Activated CD4-positive, alpha-beta memory T cell treated with anti-CD3 and anti-CD28 coated beads for 36 hours (primary cell): ENCODE data around the gene PPP2CA. TPM values are rescaled to one million over a fixed set of nuclear protein-coding genes. Genes with fewer than 3 reads are reported as not detected.
"Not testable (repeated sequence)": the region's sequence is repeated elsewhere in the genome, so short reads cannot be mapped to it uniquely, and the experiment has no call there.

Source experiments
- CTCF ChIA-PET: fragments of 350-600 bp; sonication (Branson Sonifier 250); formaldehyde crosslinking; loops from one replicate; lab custom pipeline; 2021; ENCODE audit warnings: antibody characterized with exemption, inconsistent platforms; lab: Charles Lee
- POLR2A ChIA-PET: fragments of 350-600 bp; sonication (Branson Sonifier 250); formaldehyde crosslinking; loops from one replicate; lab custom pipeline; 2021; ENCODE audit warnings: antibody characterized with exemption; lab: Charles Lee
- DNase-seq: peaks from one replicate; pipeline ENCODE4 v3.0.0-alpha.2; 2020
- H3K27ac Mint-ChIP-seq: one replicate; pipeline ENCODE4 v1.8.0; 2021; ENCODE audit warnings: mixed read lengths
- H3K27me3 Mint-ChIP-seq: one replicate; pipeline ENCODE4 v1.8.0; 2021; ENCODE audit warnings: mixed read lengths
- H3K36me3 Mint-ChIP-seq: one replicate; pipeline ENCODE4 v1.8.0; 2021; ENCODE audit warnings: mixed read lengths
- H3K4me1 Mint-ChIP-seq: one replicate; pipeline ENCODE4 v1.8.0; 2021; ENCODE audit warnings: low read depth, mixed read lengths
- H3K4me3 Mint-ChIP-seq: one replicate; pipeline ENCODE4 v1.8.0; 2021; ENCODE audit warnings: mild to moderate bottlenecking, mixed read lengths
- H3K9me3 Mint-ChIP-seq: one replicate; pipeline ENCODE4 v1.8.0; 2021; ENCODE audit warnings: mixed read lengths
- intact Hi-C: fragments of 100-400 bp; cut with micrococcal nuclease; formaldehyde crosslinking; loops from one replicate; pipeline ENCODE4 v1.15.1; 2023
- total RNA-seq, 2 experiments: library from RNA; stranded (reverse); gene quantifications; one replicate each; pipeline ENCODE4 v1.2.3, GENCODE V29; 2021

PPP2CA gene
- total RNA-seq, 2 experiments from 2014 or later = 144 to 164 TPM

- peaks cover 58% of the 10 kb centered on the region for H3K36me3 Mint-ChIP-seq
- CTCF ChIA-PET = interaction anchor here (0.7 to 5.0 kb wide), 4 partner anchors 15 to 122 kb away, joined by 3 to 24 read pairs (median 13); no protein-coding TSS in a partner anchor
- H3K4me3 Mint-ChIP-seq = no peak overlapping the region
- intact Hi-C loops = no loop called here
- DNase-seq = no peak
- H3K27me3 Mint-ChIP-seq = no peaks in the 10 kb centered on the region
- POLR2A ChIA-PET = interaction anchor here (1.0 to 2.7 kb wide), 5 partner anchors 11 to 117 kb away, joined by 3 to 11 read pairs (median 4); no protein-coding TSS in a partner anchor
- peaks cover 35% of the 10 kb centered on the region for H3K4me1 Mint-ChIP-seq
- H3K27ac Mint-ChIP-seq = peak overlapping the region; percentile 72
- H3K9me3 Mint-ChIP-seq = peaks cover 5% of the 10 kb centered on the region
Measured at GRCh38 chr5:134161513-134162395, 64.1 kb downstream of the PPP2CA start.

GRCh38 chr5:134153657-134154056 lies 72.2 kb downstream of the PPP2CA start:
- Mint-ChIP-seq H3K36me3 (peaks cover 52% of the 10 kb centered on the region), H3K27ac (peak overlapping the region; percentile 52)

GRCh38 chr5:134153241-134153640 lies 72.6 kb downstream of the PPP2CA start:
- POLR2A ChIA-PET = interaction anchor here (1.1 to 2.0 kb wide), 2 partner anchors 23 to 24 kb away, joined by 3 to 10 read pairs; no protein-coding TSS in a partner anchor
- Mint-ChIP-seq H3K36me3 (peaks cover 49% of the 10 kb centered on the region), H3K4me3 (no peak overlapping the region), H3K9me3 (no peaks in the 10 kb centered on the region), H3K4me1 (peaks cover 57% of the 10 kb centered on the region), H3K27me3 (no peaks in the 10 kb centered on the region), H3K27ac (peak overlapping the region; percentile 52)
- DNase-seq = no peak
- CTCF ChIA-PET = interaction anchor here (1.2 to 28.4 kb wide), 9 partner anchors 8 to 258 kb away, joined by 3 to 981 read pairs (median 4); partner anchors contain the start of gene CDKN2AIPNL
- intact Hi-C loops = no loop called here

More at GRCh38 chr5:134153657-134154056, 72.2 kb downstream of the PPP2CA start:
- Mint-ChIP-seq H3K4me3 (no peak overlapping the region), H3K27me3 (no peaks in the 10 kb centered on the region), H3K4me1 (peaks cover 58% of the 10 kb centered on the region), H3K9me3 (no peaks in the 10 kb centered on the region)
- intact Hi-C loops = no loop called here
- DNase-seq = no peak
- ChIA-PET CTCF (interaction anchor here (1.2 to 28.4 kb wide), 9 partner anchors 9 to 258 kb away, joined by 3 to 981 read pairs (median 4); partner anchors contain the start of gene CDKN2AIPNL), POLR2A (interaction anchor here (1.1 to 2.0 kb wide), 2 partner anchors 22 to 23 kb away, joined by 3 to 10 read pairs; no protein-coding TSS in a partner anchor)

- not testable (repeated sequence) for H3K4me3 Mint-ChIP-seq
Measured at GRCh38 chr5:134152173-134152832, 73.6 kb downstream of the PPP2CA start.

GRCh38 chr5:134151723-134152122 lies 74.2 kb downstream of the PPP2CA start:
- intact Hi-C loops = no loop called here
- H3K27ac Mint-ChIP-seq = peak overlapping the region; percentile 72
- no peak for DNase-seq
- CTCF ChIA-PET = interaction anchor here (1.4 to 28.4 kb wide), 5 partner anchors 11 to 113 kb away, joined by 3 to 981 read pairs (median 12); no protein-coding TSS in a partner anchor
- H3K27me3 Mint-ChIP-seq = no peaks in the 10 kb centered on the region
- no peak overlapping the region for H3K4me3 Mint-ChIP-seq
- H3K4me1 Mint-ChIP-seq = peaks cover 49% of the 10 kb centered on the region
- POLR2A ChIA-PET = interaction anchor here (1.2 to 1.7 kb wide), 3 partner anchors 10 to 40 kb away, joined by 3 to 8 read pairs (median 4); no protein-coding TSS in a partner anchor
- peaks cover 43% of the 10 kb centered on the region for H3K36me3 Mint-ChIP-seq
- no peaks in the 10 kb centered on the region for H3K9me3 Mint-ChIP-seq

More at GRCh38 chr5:134152173-134152832, 73.6 kb downstream of the PPP2CA start:
- DNase-seq, H3K9me3 Mint-ChIP-seq, intact Hi-C loops, H3K27me3 Mint-ChIP-seq: not testable (repeated sequence)
- H3K36me3 Mint-ChIP-seq = peaks cover 41% of the 10 kb centered on the region
- ChIA-PET POLR2A (interaction anchor here (1.4 to 2.0 kb wide), 2 partner anchors 25 to 40 kb away, joined by 4 to 10 read pairs; no protein-coding TSS in a partner anchor), CTCF (interaction anchor here (1.3 to 28.4 kb wide), 7 partner anchors 7 to 126 kb away, joined by 3 to 981 read pairs (median 14); no protein-coding TSS in a partner anchor)
- peak overlapping the region; percentile 66 for H3K27ac Mint-ChIP-seq
- peaks cover 49% of the 10 kb centered on the region for H3K4me1 Mint-ChIP-seq

- no peak for DNase-seq
- peak overlapping the region; percentile 81 for H3K27ac Mint-ChIP-seq
- H3K4me1 Mint-ChIP-seq = peaks cover 45% of the 10 kb centered on the region
- no peaks in the 10 kb centered on the region for H3K27me3 Mint-ChIP-seq
- ChIA-PET CTCF (interaction anchor here (1.0 to 28.4 kb wide), 6 partner anchors 9 to 111 kb away, joined by 3 to 981 read pairs (median 8); no protein-coding TSS in a partner anchor), POLR2A (interaction anchor here (0.9 to 1.4 kb wide), 3 partner anchors 10 to 147 kb away, joined by 3 to 4 read pairs (median 3); no protein-coding TSS in a partner anchor)
- H3K4me3 Mint-ChIP-seq = no peak overlapping the region
- intact Hi-C loops = no loop called here
- H3K9me3 Mint-ChIP-seq = no peaks in the 10 kb centered on the region
- peaks cover 52% of the 10 kb centered on the region for H3K36me3 Mint-ChIP-seq
Measured at GRCh38 chr5:134149571-134150303, 76.1 kb downstream of the PPP2CA start.

- H3K36me3 Mint-ChIP-seq = peaks cover 54% of the 10 kb centered on the region
- peaks cover 45% of the 10 kb centered on the region for H3K4me1 Mint-ChIP-seq
Measured at GRCh38 chr5:134148986-134149539, 76.8 kb downstream of the PPP2CA start.

GRCh38 chr5:134148316-134148715 lies 77.6 kb downstream of the PPP2CA start:
- Mint-ChIP-seq H3K27me3 (no peaks in the 10 kb centered on the region), H3K36me3 (peaks cover 54% of the 10 kb centered on the region), H3K4me1 (peaks cover 40% of the 10 kb centered on the region), H3K4me3 (no peak overlapping the region), H3K9me3 (no peaks in the 10 kb centered on the region), H3K27ac (peak overlapping the region; percentile 55)
- ChIA-PET POLR2A (no interaction called here), CTCF (interaction anchor here (0.8 to 28.4 kb wide), 6 partner anchors 10 to 122 kb away, joined by 3 to 981 read pairs (median 4); no protein-coding TSS in a partner anchor)
- intact Hi-C loops = no loop called here
- DNase-seq = no peak

More at GRCh38 chr5:134148986-134149539, 76.8 kb downstream of the PPP2CA start:
- no peaks in the 10 kb centered on the region for H3K27me3 Mint-ChIP-seq
- H3K27ac Mint-ChIP-seq = peak overlapping the region; percentile 39
- POLR2A ChIA-PET = interaction anchor here (1.0 to 1.4 kb wide), 2 partner anchors 11 to 146 kb away, joined by 3 read pairs; no protein-coding TSS in a partner anchor
- CTCF ChIA-PET = interaction anchor here (0.9 to 28.4 kb wide), 7 partner anchors 8 to 122 kb away, joined by 3 to 981 read pairs (median 4); no protein-coding TSS in a partner anchor
- no peak for DNase-seq
- intact Hi-C loops = no loop called here
- no peaks in the 10 kb centered on the region for H3K9me3 Mint-ChIP-seq
- H3K4me3 Mint-ChIP-seq = no peak overlapping the region

- intact Hi-C loops = no loop called here
Measured at GRCh38 chr5:134146651-134147518, 79.0 kb downstream of the PPP2CA start.

More at GRCh38 chr5:134146651-134147518, 79.0 kb downstream of the PPP2CA start:
- POLR2A ChIA-PET = interaction anchor here (1.6 kb wide), 1 partner anchor 30 kb away, joined by 5 read pairs; the partner anchor contains the start of gene SKP1
- H3K36me3 Mint-ChIP-seq = peaks cover 56% of the 10 kb centered on the region
- DNase-seq = no peak
- no peak overlapping the region for H3K4me3 Mint-ChIP-seq
- CTCF ChIA-PET = interaction anchor here (0.7 to 28.4 kb wide), 14 partner anchors 8 to 183 kb away, joined by 3 to 981 read pairs (median 6); partner anchors contain the start of gene TCF7
- no peaks in the 10 kb centered on the region for H3K27me3 Mint-ChIP-seq
- H3K27ac Mint-ChIP-seq = peak overlapping the region; percentile 59
- peaks cover 29% of the 10 kb centered on the region for H3K4me1 Mint-ChIP-seq
- no peaks in the 10 kb centered on the region for H3K9me3 Mint-ChIP-seq
